HEK293 (cell line): ENCODE results near the gene KCND2.

Experiments used
- CTCF ChIA-PET: fragments of 350-600 bp; formaldehyde crosslinking; extraction: SDS; loops from one replicate; lab custom pipeline; 2021; ENCODE audit warnings: antibody characterized with exemption; lab: Yijun Ruan, JAX
- POLR2A ChIA-PET: fragments of 300-600 bp; formaldehyde crosslinking; extraction: SDS; loops from one replicate; lab custom pipeline; 2020; ENCODE audit warnings: antibody characterized with exemption, inconsistent platforms; lab: Yijun Ruan, JAX
- H3K27ac ChIP-seq: fragments of 200-500 bp; sonication (Bioruptor generic); 2 replicates; pipeline ENCODE4 v1.5.1; 2014; ENCODE audit warnings: low read depth, low read length, control low read depth, inconsistent platforms; ENCODE audit errors: extremely low read depth
- H3K36me3 ChIP-seq, 2 experiments: fragments of 200-500 bp in 1 of 2; sonication (Bioruptor generic) in 1 of 2; 1 replicate in 1 of 2; 2 replicates in 1 of 2; pipeline ENCODE4 v1.5.1; 2014 to 2017; ENCODE audit warnings: inconsistent platforms in 2 of 2, low read length in 2 of 2; ENCODE audit not compliant: control insufficient read depth in 2 of 2, insufficient read depth in 1 of 2
- H3K4me1 ChIP-seq: fragments of 200-500 bp; sonication (Bioruptor generic); 2 replicates; pipeline ENCODE4 v1.5.1; 2014; ENCODE audit warnings: mild to moderate bottlenecking, low read length, inconsistent platforms; ENCODE audit not compliant: control insufficient read depth, insufficient read depth
- H3K4me3 ChIP-seq: 2 replicates; pipeline ENCODE4 v1.5.1; 2011; ENCODE audit warnings: low read depth, mild to moderate bottlenecking, control low read depth, low read length, moderate library complexity
- H3K9me3 ChIP-seq: fragments of 200-500 bp; sonication (Bioruptor generic); 2 replicates; pipeline ENCODE4 v1.5.1; 2014; ENCODE audit warnings: low read depth, low read length, inconsistent platforms; ENCODE audit not compliant: control insufficient read depth, insufficient read depth
- BCL6B ChIP-seq: fragments of 450-650 bp; formaldehyde crosslinking; IDR thresholded peaks from 2 replicates; pipeline ENCODE4 v1.5.1; 2017; ENCODE audit warnings: missing biosample characterization, missing genetic modification characterization
- ELK4 ChIP-seq: IDR thresholded peaks from 2 replicates; pipeline ENCODE4 v1.6.1; 2011; ENCODE audit warnings: mild to moderate bottlenecking, low read depth, low read length, borderline replicate concordance
- HIC1 ChIP-seq: fragments of 450-650 bp; formaldehyde crosslinking; IDR thresholded peaks from 2 replicates; pipeline ENCODE4 v1.5.1; 2016; ENCODE audit warnings: missing biosample characterization, missing genetic modification characterization
- KLF7 ChIP-seq: fragments of 450-650 bp; formaldehyde crosslinking; IDR thresholded peaks from 2 replicates; pipeline ENCODE4 v1.5.1; 2016; ENCODE audit warnings: missing biosample characterization, missing genetic modification characterization, borderline replicate concordance
- ZBTB1 ChIP-seq: fragments of 450-650 bp; formaldehyde crosslinking; IDR thresholded peaks from 2 replicates; pipeline ENCODE4 v1.5.1; 2016; ENCODE audit warnings: missing biosample characterization, missing genetic modification characterization
- ZBTB49 ChIP-seq: fragments of 450-650 bp; formaldehyde crosslinking; IDR thresholded peaks from 2 replicates; pipeline ENCODE4 v1.5.1; 2016; ENCODE audit warnings: missing biosample characterization, missing genetic modification characterization, low read depth
- ZNF184 ChIP-seq: fragments of 450-650 bp; IDR thresholded peaks from 2 replicates; pipeline ENCODE4 v1.5.1; 2018; ENCODE audit warnings: missing biosample characterization, mild to moderate bottlenecking, missing genetic modification characterization
- ZNF341 ChIP-seq: fragments of 450-650 bp; formaldehyde crosslinking; IDR thresholded peaks from 2 replicates; pipeline ENCODE4; 2016; ENCODE audit warnings: low read depth, missing biosample characterization, missing genetic modification characterization
- ZNF404 ChIP-seq: fragments of 450-650 bp; formaldehyde crosslinking; IDR thresholded peaks from 2 replicates; pipeline ENCODE4 v1.5.1; 2017; ENCODE audit warnings: missing biosample characterization, missing genetic modification characterization
- ZNF423 ChIP-seq: fragments of 450-650 bp; formaldehyde crosslinking; IDR thresholded peaks from 2 replicates; pipeline ENCODE4 v1.5.1; 2016; ENCODE audit warnings: missing biosample characterization, missing genetic modification characterization
- ZNF426 ChIP-seq: fragments of 450-650 bp; formaldehyde crosslinking; IDR thresholded peaks from 2 replicates; pipeline ENCODE4 v1.5.1; 2017; ENCODE audit warnings: missing biosample characterization, missing genetic modification characterization, mild to moderate bottlenecking, inconsistent platforms, moderate library complexity
- ZNF433 ChIP-seq: fragments of 450-650 bp; formaldehyde crosslinking; IDR thresholded peaks from 2 replicates; pipeline ENCODE4 v1.5.1; 2016; ENCODE audit warnings: missing biosample characterization, missing genetic modification characterization, low read depth
- ZNF530 ChIP-seq: fragments of 450-650 bp; formaldehyde crosslinking; IDR thresholded peaks from 2 replicates; pipeline ENCODE4 v1.5.1; 2016; ENCODE audit warnings: low read depth, missing biosample characterization, missing genetic modification characterization
- ZNF571 ChIP-seq: fragments of 450-650 bp; formaldehyde crosslinking; IDR thresholded peaks from 2 replicates; pipeline ENCODE4 v1.5.0; 2017; ENCODE audit warnings: missing biosample characterization, missing genetic modification characterization
- ZNF624 ChIP-seq: fragments of 450-650 bp; formaldehyde crosslinking; IDR thresholded peaks from 2 replicates; pipeline ENCODE4 v1.5.1; 2017; ENCODE audit warnings: missing biosample characterization, missing genetic modification characterization
- ZNF645 ChIP-seq: fragments of 450-650 bp; formaldehyde crosslinking; IDR thresholded peaks from 2 replicates; pipeline ENCODE4; 2016; ENCODE audit warnings: missing biosample characterization, missing genetic modification characterization
- ZNF701 ChIP-seq: fragments of 450-650 bp; formaldehyde crosslinking; IDR thresholded peaks from 2 replicates; pipeline ENCODE4 v1.5.1; 2016; ENCODE audit warnings: missing biosample characterization, missing genetic modification characterization
- ZNF707 ChIP-seq: fragments of 450-650 bp; formaldehyde crosslinking; IDR thresholded peaks from 2 replicates; pipeline ENCODE4 v1.5.1; 2016; ENCODE audit warnings: missing biosample characterization, missing genetic modification characterization
- ZNF768 ChIP-seq: fragments of 450-650 bp; formaldehyde crosslinking; IDR thresholded peaks from 2 replicates; pipeline ENCODE4 v1.5.1; 2018; ENCODE audit warnings: missing biosample characterization, mild to moderate bottlenecking, missing genetic modification characterization
- ZNF777 ChIP-seq: fragments of 450-650 bp; formaldehyde crosslinking; IDR thresholded peaks from 2 replicates; pipeline ENCODE4 v1.5.1; 2017; ENCODE audit warnings: missing biosample characterization, missing genetic modification characterization, borderline replicate concordance
- ZSCAN16 ChIP-seq: fragments of 450-650 bp; formaldehyde crosslinking; IDR thresholded peaks from 2 replicates; pipeline ENCODE4 v1.5.1; 2016; ENCODE audit warnings: missing biosample characterization, missing genetic modification characterization

KCND2 gene

DNA sequence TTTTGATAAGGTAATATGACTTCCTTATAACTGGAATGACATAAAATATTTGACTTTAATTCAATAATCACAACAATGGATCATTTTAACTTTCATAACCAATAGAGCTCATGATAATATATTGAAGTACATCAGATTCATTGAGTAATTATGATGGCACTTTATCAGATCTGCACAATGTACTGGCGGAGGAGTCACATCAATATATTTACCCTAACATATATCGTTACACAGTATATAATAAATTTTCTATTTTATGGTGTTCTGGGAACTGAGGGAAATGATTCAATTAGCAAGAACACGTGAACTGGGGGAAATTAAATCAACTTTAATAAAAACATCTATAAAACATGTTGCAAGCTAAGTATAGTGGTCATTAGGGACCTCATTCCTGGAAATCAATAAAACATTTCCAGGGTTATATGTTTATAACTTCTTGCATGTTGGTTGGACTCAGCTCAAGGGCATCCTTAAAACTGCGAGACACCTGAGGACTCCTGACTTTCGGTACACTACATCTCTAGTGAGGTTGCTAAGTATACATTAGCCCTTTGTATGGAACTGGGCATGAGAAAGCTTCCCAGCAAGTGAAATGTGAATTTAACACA is 254.0 kb downstream of the KCND2 start:
- ChIA-PET CTCF (no interaction called here), POLR2A (no interaction called here)
- H3K4me1 ChIP-seq, result no peaks in the 10 kb centered on the region
- H3K27ac ChIP-seq, result no peak overlapping the region
- no peak overlapping the region for H3K4me3 ChIP-seq
- TF ChIP-seq ZNF571 (tag by site-specific recombination), result no peak
- TF ChIP-seq ZBTB1 (tag by site-specific recombination), result no peak
- no peak for TF ChIP-seq ELK4
- TF ChIP-seq ZNF341, result no peak
- TF ChIP-seq ZNF426 (tag by site-specific recombination), result no peak
- H3K36me3 ChIP-seq, result no peaks in the 10 kb centered on the region
- no peaks in the 10 kb centered on the region for H3K9me3 ChIP-seq

DNA sequence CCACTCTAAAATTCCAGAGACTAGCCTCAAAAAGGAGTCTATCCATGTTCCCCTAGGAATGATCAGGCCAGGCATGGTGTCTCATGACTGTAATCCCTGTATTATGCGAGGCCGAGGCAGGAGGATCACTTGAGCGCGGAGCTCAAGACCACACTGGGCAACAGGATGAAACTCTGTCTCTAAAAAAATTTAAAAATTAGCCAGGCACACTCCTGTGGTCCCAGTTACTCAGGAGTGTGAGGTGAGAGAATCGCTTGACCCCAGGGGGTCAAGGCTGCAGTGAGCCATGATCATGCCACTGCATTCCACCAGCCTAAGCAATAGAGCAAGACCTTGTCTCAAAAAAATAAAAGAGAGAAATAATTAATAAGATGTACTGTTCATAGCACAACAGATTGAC is 256.8 kb downstream of the KCND2 start:
- no peaks in the 10 kb centered on the region for H3K9me3 ChIP-seq
- H3K27ac ChIP-seq, result no peak overlapping the region
- POLR2A ChIA-PET, result no interaction called here
- H3K36me3 ChIP-seq, result no peaks in the 10 kb centered on the region
- TF ChIP-seq ZNF404 (tag by site-specific recombination) (no peak), ZNF423 (tag by site-specific recombination) (no peak), ZNF701 (no peak), ZSCAN16 (tag by site-specific recombination) (no peak), ZNF645 (tag by site-specific recombination) (no peak), ZBTB49 (no peak), ZNF768 (tag by site-specific recombination) (no peak), ZNF184 (tag by site-specific recombination) (no peak), KLF7 (tag by site-specific recombination) (no peak), ZNF433 (tag by site-specific recombination) (no peak), ZNF707 (tag by site-specific recombination) (no peak), ZNF530 (tag by site-specific recombination) (no peak), BCL6B (tag by site-specific recombination) (no peak), HIC1 (tag by site-specific recombination) (no peak), ZNF624 (no peak), ZNF777 (tag by site-specific recombination) (no peak)
- CTCF ChIA-PET, result interaction anchor here (0.6 to 1.1 kb wide), 2 partner anchors 19 to 25 kb away, joined by 3 read pairs; no protein-coding TSS in a partner anchor
- no peak overlapping the region for H3K4me3 ChIP-seq
- H3K4me1 ChIP-seq, result no peaks in the 10 kb centered on the region
